ENCODE results near the gene DCTN3. TPM values are rescaled to one million over a fixed set of nuclear protein-coding genes. Genes with fewer than 3 reads are reported as not detected.
A peak's percentile ranks its signal among the peaks of the same experiment; 100 is the strongest.

Gene DCTN3
- total RNA-seq, 3 donors from 2014 or later: 84.0 to 114 (median 113) TPM

GRCh38 chr9:34592895-34593601 is 27.2 kb downstream of the DCTN3 start:
- peaks cover 12 to 26% of the 10 kb centered on the region in 2 donors for H3K4me1 ChIP-seq
- peaks cover 0 to 6% of the 10 kb centered on the region in 2 donors for H3K27me3 ChIP-seq
- no peaks in the 10 kb centered on the region for H3K9me3 ChIP-seq
- peak; percentile 80 to 84 for DNase-seq (ENCODE audit: low spot score in 2 of 2)
- H3K27ac ChIP-seq: peak overlapping the region; percentile 75 to 89
- H3K36me3 ChIP-seq: no peaks in the 10 kb centered on the region
- TF ChIP-seq CTCF (IDR thresholded peaks at IDR 0.05) (no peak), POLR2A (IDR thresholded peaks at IDR 0.05) (no peak), POLR2AphosphoS5 (IDR thresholded peaks at IDR 0.05) (peak in 2 of 3 donors; percentile 37 to 75)
- H3K4me3 ChIP-seq: peak overlapping the region in 2 of 3 donors; percentile 23 to 54
- intact Hi-C loops (cut with DNase I; ENCODE audit: low total_unique reads): no loop called here

- peaks cover 12 to 26% of the 10 kb centered on the region in 2 donors for H3K4me1 ChIP-seq
- peak overlapping the region; percentile 75 to 89 for H3K27ac ChIP-seq
- intact Hi-C loops (cut with DNase I; ENCODE audit: low total_unique reads): no loop called here
- TF ChIP-seq POLR2AphosphoS5 (IDR thresholded peaks at IDR 0.05) (no peak), CTCF (IDR thresholded peaks at IDR 0.05) (no peak), POLR2A (IDR thresholded peaks at IDR 0.05) (no peak)
- peak overlapping the region in 2 of 3 donors; percentile 35 to 73 for H3K4me3 ChIP-seq
- peaks cover 0 to 10% of the 10 kb centered on the region in 2 donors for H3K27me3 ChIP-seq
- no peak for DNase-seq (ENCODE audit: low spot score in 2 of 2)
- H3K36me3 ChIP-seq: no peaks in the 10 kb centered on the region
- H3K9me3 ChIP-seq: no peaks in the 10 kb centered on the region
These were observed 28.1 kb downstream of the DCTN3 start for GRCh38 chr9:34591917-34592866.

GRCh38 chr9:34591248-34591916 is 28.9 kb downstream of the DCTN3 start:
- H3K4me3 ChIP-seq: peak overlapping the region; percentile 35 to 73 (median 50)
- H3K27ac ChIP-seq: peak overlapping the region; percentile 40 to 88
- H3K9me3 ChIP-seq: no peaks in the 10 kb centered on the region
- intact Hi-C loops (cut with DNase I; ENCODE audit: low total_unique reads): no loop called here
- peaks cover 0 to 13% of the 10 kb centered on the region in 2 donors for H3K27me3 ChIP-seq
- H3K36me3 ChIP-seq: no peaks in the 10 kb centered on the region
- peak; percentile 64 to 87 for DNase-seq (ENCODE audit: low spot score in 2 of 2)
- no peak for TF ChIP-seq POLR2A (IDR thresholded peaks at IDR 0.05)
- peak; percentile 75 to 87 (median 86) for TF ChIP-seq CTCF (IDR thresholded peaks at IDR 0.05)
- TF ChIP-seq POLR2AphosphoS5 (IDR thresholded peaks at IDR 0.05): peak in 1 of 3 donors; percentile 28
- peaks cover 12 to 26% of the 10 kb centered on the region in 2 donors for H3K4me1 ChIP-seq

- Histone ChIP-seq H3K27ac (peak overlapping the region; percentile 40 to 88), H3K4me3 (peak overlapping the region; percentile 50 to 73 (median 65)), H3K27me3 (peaks cover 0 to 13% of the 10 kb centered on the region in 2 donors), H3K36me3 (no peaks in the 10 kb centered on the region), H3K9me3 (no peaks in the 10 kb centered on the region), H3K4me1 (peaks cover 12 to 26% of the 10 kb centered on the region in 2 donors)
- intact Hi-C loops (cut with DNase I; ENCODE audit: low total_unique reads): no loop called here
- DNase-seq (ENCODE audit: low spot score in 2 of 2): no peak
- TF ChIP-seq POLR2AphosphoS5 (IDR thresholded peaks at IDR 0.05): no peak
- TF ChIP-seq CTCF (IDR thresholded peaks at IDR 0.05): no peak
- no peak for TF ChIP-seq POLR2A (IDR thresholded peaks at IDR 0.05)
These were observed 29.7 kb downstream of the DCTN3 start for GRCh38 chr9:34590381-34591247.
